ENCODE results near the gene GPC3.
"Not testable (repeated sequence)": the region's sequence is repeated elsewhere in the genome, so short reads cannot be mapped to it uniquely, and the experiment has no call there.

Gene GPC3

DNA sequence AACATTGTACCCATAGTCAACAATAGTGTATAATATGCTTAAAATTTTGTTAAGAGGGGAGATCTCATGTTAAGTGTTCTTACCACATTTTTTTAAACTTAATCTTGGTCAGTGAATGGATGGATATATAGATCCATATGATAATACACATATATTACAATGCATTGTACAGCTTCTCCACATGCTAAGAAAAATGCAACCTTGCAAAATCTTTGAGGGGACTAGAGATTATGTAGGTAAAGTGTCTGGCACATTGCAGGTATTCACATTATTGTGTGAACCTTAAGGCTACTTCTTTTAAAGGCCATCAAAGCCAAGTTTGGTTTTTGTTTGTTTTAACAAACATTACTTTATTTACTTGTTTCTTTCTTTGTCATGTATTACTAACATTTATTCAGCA, 10.4 kb upstream of the GPC3 start:
- no peak for DNase-seq (ENCODE audit: low read depth)

DNA sequence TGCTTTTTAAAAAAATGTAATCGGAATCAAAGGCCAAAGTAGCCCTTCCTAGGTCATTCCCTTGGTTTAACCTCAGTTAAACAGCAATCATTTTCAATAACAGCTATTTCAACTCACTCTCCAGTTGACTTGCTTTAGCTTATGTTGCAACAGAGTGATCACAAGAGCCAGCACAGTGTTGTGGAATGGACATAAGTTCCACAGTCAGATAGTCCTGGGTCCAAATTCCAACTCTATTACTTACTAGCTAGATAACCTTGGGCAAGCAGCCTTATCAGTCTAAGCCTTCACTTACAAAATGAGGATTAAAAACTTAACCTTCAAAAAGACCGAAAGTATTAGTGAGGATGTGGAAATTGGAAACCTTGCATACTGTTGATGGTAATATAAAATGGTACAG, 9.2 kb upstream of the GPC3 start:
- no peak for DNase-seq (ENCODE audit: low read depth)

- DNase-seq (ENCODE audit: low read depth) = no peak
These were observed 7.5 kb upstream of the GPC3 start for GRCh38 chrX:133992882-133993281.

GRCh38 chrX:133991814-133992213, 6.4 kb upstream of the GPC3 start:
- DNase-seq (ENCODE audit: low read depth) = no peak

DNA sequence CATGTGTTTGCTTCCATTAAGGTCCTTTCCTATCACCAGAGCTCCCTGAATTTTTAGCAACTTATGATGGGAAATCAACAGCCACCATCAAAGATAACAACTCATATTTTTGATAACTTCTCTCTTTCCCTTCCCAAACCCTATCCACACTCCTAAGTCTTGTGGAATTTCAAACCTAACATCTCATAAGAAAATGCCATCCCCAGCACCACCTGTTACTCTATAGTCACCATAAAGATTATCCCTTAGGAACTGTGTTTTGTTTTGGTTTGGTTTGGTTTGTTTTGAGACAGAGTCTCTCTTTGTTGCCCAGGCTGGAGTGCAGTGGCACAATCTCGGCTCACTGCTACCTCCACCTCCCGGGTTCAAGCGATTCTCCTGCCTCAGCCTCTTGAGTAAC, 5.7 kb upstream of the GPC3 start:
- DNase-seq (ENCODE audit: low read depth) = not testable (repeated sequence)

DNA sequence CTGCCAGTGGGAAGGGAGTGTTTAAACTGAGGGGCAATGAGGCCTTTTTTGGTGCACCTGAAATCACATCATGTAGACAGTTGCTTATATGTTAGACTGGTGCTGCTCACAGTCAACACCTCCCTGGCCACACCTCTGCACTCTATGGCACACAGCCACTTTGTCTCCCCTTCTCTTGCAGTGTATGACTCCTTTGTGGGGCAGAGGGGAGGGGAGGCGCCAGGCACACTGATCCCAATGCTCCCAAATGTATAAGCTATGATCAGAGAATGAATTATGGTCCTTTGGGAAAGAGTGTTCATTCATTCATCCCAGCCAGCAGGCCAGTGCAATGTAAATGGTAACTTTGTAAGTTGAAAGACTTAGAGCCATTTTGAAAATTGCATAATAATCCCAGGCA, 4.6 kb upstream of the GPC3 start:
- no peak for DNase-seq (ENCODE audit: low read depth)

GRCh38 chrX:133989490-133989889, 4.1 kb upstream of the GPC3 start:
- DNase-seq (ENCODE audit: low read depth) = no peak

DNA sequence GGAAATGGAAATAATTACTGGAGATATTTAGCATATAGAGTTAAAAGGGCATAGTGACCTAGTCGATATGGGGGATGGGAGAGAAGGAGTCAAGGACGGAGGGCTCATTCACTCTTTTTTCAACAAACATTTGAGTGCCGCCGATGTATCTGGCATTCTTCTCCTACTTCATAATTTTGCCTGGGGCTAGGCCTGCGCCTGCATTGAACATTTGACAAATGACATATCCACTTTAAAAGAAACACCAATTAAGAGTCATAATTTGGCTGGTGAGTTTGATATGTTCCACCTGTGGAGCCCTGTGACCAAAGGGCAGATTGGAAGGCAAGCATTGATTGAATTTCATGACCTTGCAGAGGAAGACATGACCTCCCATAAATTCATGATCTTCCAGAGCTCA, 2.6 kb upstream of the GPC3 start:
- DNase-seq (ENCODE audit: low read depth) = no peak

DNA sequence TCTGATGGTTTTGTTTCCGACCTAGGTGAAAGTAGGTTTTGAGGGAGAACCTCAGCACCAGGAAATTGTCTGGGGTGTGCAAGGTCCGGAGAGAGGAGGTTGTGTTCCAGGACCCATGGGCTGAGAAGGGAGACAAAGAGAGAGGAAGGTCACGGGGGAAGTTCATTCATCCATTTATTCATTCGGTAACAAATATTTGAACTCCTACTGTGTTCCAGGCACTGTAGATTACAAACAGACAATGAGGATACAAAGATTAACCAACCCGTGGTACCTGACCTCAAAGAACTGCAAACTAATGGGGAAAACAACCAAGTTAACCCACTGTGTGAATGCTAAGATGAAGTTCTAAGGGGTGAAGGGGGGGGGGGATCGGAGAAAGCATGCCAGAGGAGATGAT, 1.8 kb upstream of the GPC3 start:
- no peak for DNase-seq (ENCODE audit: low read depth)

DNA sequence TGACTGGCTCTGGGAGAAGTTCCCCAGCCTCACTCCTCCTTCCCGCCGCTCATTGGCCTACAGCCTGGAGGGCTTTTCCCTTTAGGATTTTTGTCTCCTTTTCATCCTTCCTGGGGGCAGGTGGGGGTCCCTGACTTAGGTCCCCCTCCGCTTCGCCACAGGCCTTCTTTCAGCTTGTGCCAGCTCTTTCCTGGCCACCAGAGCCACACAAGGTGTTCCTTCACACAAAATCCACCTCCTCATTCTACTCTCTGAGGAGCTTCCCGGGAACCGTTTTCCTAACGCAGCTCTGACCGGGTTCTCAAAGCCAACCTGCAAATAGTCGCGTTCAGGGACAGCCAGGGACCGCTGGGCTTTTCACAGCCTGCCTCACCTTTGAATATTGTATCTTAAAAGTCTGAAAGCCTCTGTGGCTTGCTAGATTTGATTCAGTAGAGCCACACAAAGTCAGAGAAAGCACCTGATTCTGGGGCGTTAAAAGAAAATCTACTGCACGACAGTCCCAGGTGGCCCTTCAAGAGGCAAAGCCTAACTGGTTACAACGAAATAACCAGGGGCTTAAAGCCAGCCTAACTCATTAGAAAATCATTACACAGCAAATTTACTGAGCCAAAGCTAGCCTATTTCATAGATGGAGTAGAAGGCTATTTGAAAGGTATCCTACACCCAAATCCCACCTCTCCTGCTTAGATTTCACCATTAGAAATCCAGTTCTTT, 731 bp upstream of the GPC3 start:
- DNase-seq (ENCODE audit: low read depth) = no peak

- DNase-seq (ENCODE audit: low read depth) = no peak
These were observed 584 bp downstream of the GPC3 start for GRCh38 chrX:133984857-133985163.

- no peak for DNase-seq (ENCODE audit: low read depth)
These were observed 1.2 kb downstream of the GPC3 start for GRCh38 chrX:133983974-133984845.

- DNase-seq (ENCODE audit: low read depth) = no peak
These were observed 2.0 kb downstream of the GPC3 start for GRCh38 chrX:133983256-133983973.

DNA sequence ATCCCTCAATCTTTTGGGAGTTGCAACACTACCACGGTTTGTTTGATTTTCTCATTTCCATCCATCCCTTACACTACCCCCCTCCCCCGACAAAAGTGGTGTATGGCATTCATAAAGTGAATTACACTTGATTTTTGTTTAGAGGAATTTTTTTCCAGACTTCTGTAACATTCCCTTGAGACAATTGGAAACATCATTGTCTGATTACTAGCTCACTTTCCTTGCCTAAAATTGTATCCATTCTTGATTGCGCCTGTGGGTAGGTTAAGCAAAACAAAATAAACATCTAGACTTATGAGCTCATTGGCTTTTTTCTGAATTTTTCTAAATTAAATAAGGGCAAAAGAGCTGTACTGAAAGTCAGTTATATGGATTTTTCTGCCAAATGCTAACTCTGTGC, 3.5 kb downstream of the GPC3 start:
- no peak for DNase-seq (ENCODE audit: low read depth)

GRCh38 chrX:133980832-133981588, 4.4 kb downstream of the GPC3 start:
- DNase-seq (ENCODE audit: low read depth) = no peak

DNA sequence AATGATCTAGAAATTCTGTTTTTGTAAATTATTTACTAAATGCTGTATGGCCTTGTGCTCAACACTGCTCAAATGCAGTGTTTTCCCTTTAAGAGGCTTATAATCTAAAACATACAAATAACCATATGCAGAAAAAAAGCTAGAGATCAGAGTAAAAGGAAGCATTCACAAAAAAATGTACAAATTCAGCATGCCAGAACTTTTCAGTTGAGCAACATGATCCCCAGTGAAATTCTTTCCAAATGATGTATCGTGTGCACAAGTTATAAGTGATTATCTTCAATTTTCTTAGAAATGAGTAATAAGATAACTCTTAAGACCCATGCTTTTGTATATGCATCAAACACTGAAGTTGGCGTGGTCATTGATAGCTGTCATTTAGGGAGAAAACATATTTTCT, 5.0 kb downstream of the GPC3 start:
- DNase-seq (ENCODE audit: low read depth) = no peak

GRCh38 chrX:133979641-133980230, 5.7 kb downstream of the GPC3 start:
- no peak for DNase-seq (ENCODE audit: low read depth)

GRCh38 chrX:133973704-133974103, 11.7 kb downstream of the GPC3 start:
- DNase-seq (ENCODE audit: low read depth) = no peak

- no peak for DNase-seq (ENCODE audit: low read depth)
These were observed 12.5 kb downstream of the GPC3 start for GRCh38 chrX:133972916-133973315.

DNA sequence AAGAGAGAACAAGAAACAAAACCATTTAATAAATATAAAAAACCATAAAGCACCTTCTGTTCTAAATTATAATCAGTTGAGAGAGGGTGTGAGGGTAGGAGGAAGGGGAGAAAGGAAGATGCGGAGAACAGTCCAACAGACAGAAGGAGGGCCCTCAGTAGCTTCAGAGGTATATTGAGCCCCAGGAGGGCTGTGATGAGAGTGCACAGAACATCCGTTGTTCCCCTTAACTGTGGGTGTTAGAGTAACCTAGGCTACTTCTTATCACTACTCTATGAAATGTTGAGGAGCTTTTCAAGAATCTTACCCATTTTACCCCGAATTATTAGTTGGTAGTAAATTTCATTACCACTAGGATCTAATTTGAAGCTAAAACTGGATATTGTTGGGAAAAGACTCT, 13.8 kb downstream of the GPC3 start:
- DNase-seq (ENCODE audit: low read depth) = no peak

GRCh38 chrX:133970076-133970475, 15.3 kb downstream of the GPC3 start:
- DNase-seq (ENCODE audit: low read depth) = no peak

DNA sequence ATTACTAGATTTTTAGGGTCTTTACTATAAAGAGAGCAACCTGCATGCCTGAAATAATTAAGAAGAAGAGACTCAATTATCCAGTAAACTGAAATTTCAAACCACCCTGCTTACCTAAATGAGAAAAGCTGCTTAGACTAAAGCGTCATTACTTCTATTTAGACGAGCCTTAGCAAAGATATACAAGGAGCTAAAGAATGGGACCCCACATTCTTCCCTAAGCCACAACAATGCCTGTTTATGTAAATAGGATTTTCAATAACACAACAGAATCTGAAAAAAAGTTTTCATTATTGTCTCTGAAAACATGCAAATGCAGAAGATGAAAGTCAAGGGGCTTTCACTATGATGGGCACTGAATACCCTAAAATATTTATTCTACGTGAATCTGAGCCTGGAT, 16.2 kb downstream of the GPC3 start:
- no peak for DNase-seq (ENCODE audit: low read depth)

All from ELR (cell line).